Coronary artery (tissue), 2 donors: Measurements from ENCODE around the gene AFG3L2.

Experiments used
- DNase-seq: peaks from one replicate; pipeline ENCODE4 v3.0.0-alpha.2; 2017; ENCODE audit warnings: low spot score
- H3K27ac ChIP-seq, 2 donors: fragments of 200-600 bp; sonication (generic); one replicate each; pipeline ENCODE4 v1.5.1; 2016 to 2019
- H3K4me3 ChIP-seq: fragments of 200-600 bp; sonication (generic); 2 replicates; pipeline ENCODE4 v1.5.1; 2016; ENCODE audit warnings: mild to moderate bottlenecking, moderate library complexity
- CTCF ChIP-seq: fragments of 200-600 bp; sonication (generic); IDR thresholded peaks from one replicate; pipeline ENCODE4 v1.5.1; 2019; ENCODE audit warnings: antibody characterized with exemption

Gene AFG3L2

GRCh38 chr18:12317664-12318333 lies 59.2 kb downstream of the AFG3L2 start:
- peak; percentile 73 for DNase-seq

GRCh38 chr18:12315911-12316310 lies 61.1 kb downstream of the AFG3L2 start:
- peak overlapping the region; percentile 43 for H3K4me3 ChIP-seq
- TF ChIP-seq CTCF: no peak
- DNase-seq: peak; percentile 74
- peak overlapping the region; percentile 43 to 81 for H3K27ac ChIP-seq

More at GRCh38 chr18:12317664-12318333, 59.2 kb downstream of the AFG3L2 start:
- Histone ChIP-seq H3K27ac (peak overlapping the region; percentile 52 to 81), H3K4me3 (peak overlapping the region; percentile 29)
- no peak for TF ChIP-seq CTCF

- H3K27ac ChIP-seq: peak overlapping the region; percentile 43 to 81
- no peak for DNase-seq
- no peak for TF ChIP-seq CTCF
- peak overlapping the region; percentile 43 for H3K4me3 ChIP-seq
These were observed 61.5 kb downstream of the AFG3L2 start for GRCh38 chr18:12315490-12315889.

GRCh38 chr18:12314591-12315305 lies 62.3 kb downstream of the AFG3L2 start:
- no peak for DNase-seq
- peak overlapping the region; percentile 29 for H3K4me3 ChIP-seq
- TF ChIP-seq CTCF: no peak
- peak overlapping the region; percentile 43 to 81 for H3K27ac ChIP-seq

- no peak for DNase-seq
- TF ChIP-seq CTCF: no peak
- H3K27ac ChIP-seq: peak overlapping the region; percentile 43 to 72
- no peak overlapping the region for H3K4me3 ChIP-seq
These were observed 63.3 kb downstream of the AFG3L2 start for GRCh38 chr18:12313530-12314245.

- no peak for TF ChIP-seq CTCF
- DNase-seq: no peak
- Histone ChIP-seq H3K4me3 (no peak overlapping the region), H3K27ac (peak overlapping the region in 1 of 2 donors; percentile 72)
These were observed 64.1 kb downstream of the AFG3L2 start for GRCh38 chr18:12312976-12313375.
